HEK293 (cell line): Measurements from ENCODE around the gene IL21.
A peak's percentile ranks its signal among the peaks of the same experiment; 100 is the strongest.

Experiments used
- CTCF ChIA-PET: fragments of 350-600 bp; formaldehyde crosslinking; extraction: SDS; loops from one replicate; lab custom pipeline; 2021; ENCODE audit warnings: antibody characterized with exemption; lab: Yijun Ruan, JAX
- POLR2A ChIA-PET: fragments of 300-600 bp; formaldehyde crosslinking; extraction: SDS; loops from one replicate; lab custom pipeline; 2020; ENCODE audit warnings: antibody characterized with exemption, inconsistent platforms; lab: Yijun Ruan, JAX
- H3K27ac ChIP-seq: fragments of 200-500 bp; sonication (Bioruptor generic); 2 replicates; pipeline ENCODE4 v1.5.1; 2014; ENCODE audit warnings: low read depth, low read length, control low read depth, inconsistent platforms; ENCODE audit errors: extremely low read depth
- H3K36me3 ChIP-seq, 2 experiments: fragments of 200-500 bp in 1 of 2; sonication (Bioruptor generic) in 1 of 2; 1 replicate in 1 of 2; 2 replicates in 1 of 2; pipeline ENCODE4 v1.5.1; 2014 to 2017; ENCODE audit warnings: inconsistent platforms in 2 of 2, low read length in 2 of 2; ENCODE audit not compliant: control insufficient read depth in 2 of 2, insufficient read depth in 1 of 2
- H3K4me1 ChIP-seq: fragments of 200-500 bp; sonication (Bioruptor generic); 2 replicates; pipeline ENCODE4 v1.5.1; 2014; ENCODE audit warnings: mild to moderate bottlenecking, low read length, inconsistent platforms; ENCODE audit not compliant: control insufficient read depth, insufficient read depth
- H3K4me3 ChIP-seq: 2 replicates; pipeline ENCODE4 v1.5.1; 2011; ENCODE audit warnings: low read depth, mild to moderate bottlenecking, control low read depth, low read length, moderate library complexity
- H3K9me3 ChIP-seq: fragments of 200-500 bp; sonication (Bioruptor generic); 2 replicates; pipeline ENCODE4 v1.5.1; 2014; ENCODE audit warnings: low read depth, low read length, inconsistent platforms; ENCODE audit not compliant: control insufficient read depth, insufficient read depth
- CTCF ChIP-seq: fragments of 450-650 bp; formaldehyde crosslinking; IDR thresholded peaks from 2 replicates; pipeline ENCODE4 v1.5.1; 2016; ENCODE audit warnings: missing biosample characterization, missing genetic modification characterization
- EGR2 ChIP-seq: fragments of 450-650 bp; formaldehyde crosslinking; IDR thresholded peaks from 2 replicates; pipeline ENCODE4 v1.5.1; 2016; ENCODE audit warnings: low read depth, missing biosample characterization, missing genetic modification characterization
- PRDM10 ChIP-seq: fragments of 450-650 bp; formaldehyde crosslinking; IDR thresholded peaks from 2 replicates; pipeline ENCODE4 v1.5.1; 2016; ENCODE audit warnings: missing biosample characterization, missing genetic modification characterization
- SP3 ChIP-seq: fragments of 450-650 bp; formaldehyde crosslinking; IDR thresholded peaks from 2 replicates; pipeline ENCODE4 v1.5.1; 2016; ENCODE audit warnings: missing biosample characterization, missing genetic modification characterization
- ZBTB44 ChIP-seq: fragments of 450-650 bp; IDR thresholded peaks from 2 replicates; pipeline ENCODE4 v1.5.1; 2018; ENCODE audit warnings: missing biosample characterization, mild to moderate bottlenecking, missing genetic modification characterization
- ZFP3 ChIP-seq: fragments of 450-650 bp; formaldehyde crosslinking; IDR thresholded peaks from 2 replicates; pipeline ENCODE4 v1.5.1; 2016; ENCODE audit warnings: low read depth, missing biosample characterization, missing genetic modification characterization
- ZNF2 ChIP-seq: fragments of 450-650 bp; formaldehyde crosslinking; IDR thresholded peaks from 2 replicates; pipeline ENCODE4 v1.5.1; 2016; ENCODE audit warnings: missing biosample characterization, missing genetic modification characterization
- ZNF202 ChIP-seq: fragments of 450-650 bp; formaldehyde crosslinking; IDR thresholded peaks from 2 replicates; pipeline ENCODE4 v1.5.1; 2016; ENCODE audit warnings: missing biosample characterization, missing genetic modification characterization, borderline replicate concordance
- ZNF266 ChIP-seq: fragments of 450-650 bp; formaldehyde crosslinking; IDR thresholded peaks from 2 replicates; pipeline ENCODE4 v1.5.1; 2016; ENCODE audit warnings: missing biosample characterization, missing genetic modification characterization, low read depth
- ZNF707 ChIP-seq: fragments of 450-650 bp; formaldehyde crosslinking; IDR thresholded peaks from 2 replicates; pipeline ENCODE4 v1.5.1; 2016; ENCODE audit warnings: missing biosample characterization, missing genetic modification characterization
- ZNF768 ChIP-seq: fragments of 450-650 bp; formaldehyde crosslinking; IDR thresholded peaks from 2 replicates; pipeline ENCODE4 v1.5.1; 2018; ENCODE audit warnings: missing biosample characterization, mild to moderate bottlenecking, missing genetic modification characterization

The IL21 gene

GRCh38 chr4:122612540-122612939 is 8.3 kb downstream of the IL21 start (continued):
- TF ChIP-seq SP3, result no peak
- TF ChIP-seq CTCF, result no peak

- CTCF ChIA-PET, result no interaction called here
- Histone ChIP-seq H3K27ac (no peak overlapping the region), H3K36me3 (no peaks in the 10 kb centered on the region), H3K9me3 (no peaks in the 10 kb centered on the region), H3K4me3 (no peak overlapping the region), H3K4me1 (no peaks in the 10 kb centered on the region; the same call in 1 of the 2 replicates)
- TF ChIP-seq ZNF202, result no peak
- peak; percentile 17; the same call in 1 of the 2 replicates for TF ChIP-seq EGR2 (tag by site-specific recombination)
- POLR2A ChIA-PET, result no interaction called here
These were observed 14.4 kb downstream of the IL21 start for GRCh38 chr4:122606364-122607043.

GRCh38 chr4:122604146-122604545 is 16.7 kb downstream of the IL21 start:
- Histone ChIP-seq H3K4me3 (no peak overlapping the region), H3K36me3 (no peaks in the 10 kb centered on the region), H3K27ac (no peak overlapping the region), H3K9me3 (no peaks in the 10 kb centered on the region), H3K4me1 (no peaks in the 10 kb centered on the region; the same call in 1 of the 2 replicates)
- ChIA-PET CTCF (no interaction called here), POLR2A (no interaction called here)
- TF ChIP-seq ZNF266 (tag by site-specific recombination), result no peak
- no peak for TF ChIP-seq ZNF202
- no peak for TF ChIP-seq ZNF2
- no peak for TF ChIP-seq ZNF707 (tag by site-specific recombination)

- Histone ChIP-seq H3K36me3 (no peaks in the 10 kb centered on the region), H3K4me3 (no peak overlapping the region), H3K9me3 (no peaks in the 10 kb centered on the region), H3K27ac (no peak overlapping the region), H3K4me1 (no peaks in the 10 kb centered on the region; the same call in 1 of the 2 replicates)
- CTCF ChIA-PET, result interaction anchor here (0.5 to 1.6 kb wide), 11 partner anchors 8 to 787 kb away, joined by 3 to 5 read pairs (median 3); no protein-coding TSS in a partner anchor
- POLR2A ChIA-PET, result no interaction called here
- no peak for TF ChIP-seq ZNF768
- no peak for TF ChIP-seq PRDM10 (tag by site-specific recombination)
- TF ChIP-seq ZNF266 (tag by site-specific recombination), result no peak
- no peak for TF ChIP-seq ZFP3 (tag by site-specific recombination)
- no peak for TF ChIP-seq ZBTB44
These were observed 17.7 kb downstream of the IL21 start for GRCh38 chr4:122603156-122603574.
